GM18520 (cell line): ENCODE results near the gene C16orf74.

ENCODE experiments used
- ATAC-seq: cut with Tn5 transposase; IDR thresholded peaks from one replicate; pipeline ENCODE4 v1.9.1; 2021; ENCODE audit not compliant: unreplicated experiment

Gene C16orf74

DNA sequence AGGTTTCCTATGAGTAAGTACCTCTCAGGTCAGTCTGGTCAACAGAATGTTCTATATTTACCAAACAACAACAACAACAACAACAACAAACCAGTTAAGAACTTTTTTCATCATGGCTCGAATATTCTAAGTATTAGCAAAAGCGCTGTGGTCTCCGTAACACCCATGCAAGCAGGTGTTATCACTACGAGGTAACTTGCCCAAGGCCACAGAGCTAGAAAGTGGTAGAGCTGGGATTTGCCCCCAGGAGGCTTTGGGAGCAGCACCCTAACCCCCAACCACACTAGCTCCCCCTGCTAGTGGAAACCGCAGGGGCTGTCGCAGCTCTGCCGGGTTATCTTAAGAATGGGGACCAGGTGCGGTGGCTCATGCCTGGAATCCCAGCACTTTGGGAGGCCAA lies 23.9 kb upstream of the C16orf74 start:
- ATAC-seq = no peak

DNA sequence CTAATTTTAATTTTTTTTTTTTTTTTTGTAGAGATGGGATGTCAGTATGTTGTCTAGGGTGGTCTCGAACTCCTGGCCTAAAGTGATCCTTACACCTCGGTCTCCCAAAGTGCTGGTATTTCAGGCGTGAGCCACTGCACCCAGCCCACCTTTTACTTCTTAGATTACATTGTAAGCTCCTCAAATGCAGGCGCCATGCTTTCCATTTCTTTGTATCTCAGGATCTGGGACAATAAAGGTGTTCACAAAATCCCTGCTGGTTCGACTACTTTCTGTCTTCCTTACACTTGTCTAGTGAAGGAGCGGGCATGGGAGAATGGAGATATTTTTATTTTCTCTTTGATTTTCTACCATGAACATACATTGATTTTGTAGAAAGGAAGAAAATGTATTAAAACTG lies 23.2 kb upstream of the C16orf74 start:
- ATAC-seq = no peak

DNA sequence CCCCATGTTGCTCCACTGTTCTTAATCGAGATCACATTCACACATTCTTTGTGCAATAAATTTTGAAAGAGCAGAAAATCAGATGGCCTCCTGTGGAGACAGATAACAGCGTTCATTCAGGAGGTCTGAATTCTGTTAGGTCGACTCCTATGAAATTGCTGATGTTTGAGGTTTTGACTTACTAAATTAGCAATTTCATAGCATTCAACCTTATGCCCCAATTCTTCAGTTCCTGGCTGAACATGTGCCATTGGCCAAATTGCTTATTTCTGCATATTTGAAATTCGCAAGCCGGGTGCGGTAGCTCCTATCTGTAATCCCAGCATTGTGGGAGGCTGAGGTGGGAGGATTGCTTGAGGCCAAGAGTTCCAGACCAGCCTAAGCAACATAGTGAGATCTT lies 22.1 kb upstream of the C16orf74 start:
- no peak for ATAC-seq

DNA sequence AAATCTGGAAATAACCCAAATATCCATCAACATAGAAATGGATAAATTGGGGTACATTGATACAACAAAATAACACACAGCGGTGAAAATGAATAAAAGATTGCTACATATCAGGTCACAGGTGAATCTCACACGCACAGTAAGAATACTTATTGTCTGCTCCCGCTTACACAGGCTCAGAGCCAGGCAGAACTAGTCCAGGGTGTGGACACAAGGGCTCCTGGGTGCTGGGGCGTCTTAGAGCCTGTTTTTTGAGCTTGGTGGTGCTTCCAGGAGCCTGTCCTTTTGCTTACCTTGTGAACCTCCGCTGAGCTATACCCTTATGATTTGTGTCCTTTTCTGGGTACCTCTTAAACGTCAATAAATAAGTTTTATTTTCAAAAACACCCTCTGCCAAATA lies 19.8 kb upstream of the C16orf74 start:
- no peak for ATAC-seq

DNA sequence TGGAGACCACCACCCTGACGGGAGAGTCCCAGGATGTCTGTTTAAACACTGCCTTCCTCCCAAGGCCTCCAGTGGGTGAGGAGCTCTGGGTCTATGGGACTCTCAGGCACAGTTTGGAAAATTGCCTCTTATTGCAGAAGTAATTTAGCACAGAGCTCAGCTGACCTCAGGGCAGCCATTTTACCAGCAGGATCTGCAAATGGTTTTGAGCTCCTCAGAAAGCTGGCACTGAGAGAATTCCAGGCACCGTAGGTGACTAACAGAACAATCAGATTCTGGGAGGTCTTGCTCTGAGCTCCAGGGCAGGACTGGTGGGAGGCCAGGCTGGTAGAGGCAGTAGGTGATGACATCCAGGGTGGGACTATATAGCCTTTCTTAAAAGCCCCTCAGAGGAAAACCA lies 17.3 kb upstream of the C16orf74 start:
- no peak for ATAC-seq

DNA sequence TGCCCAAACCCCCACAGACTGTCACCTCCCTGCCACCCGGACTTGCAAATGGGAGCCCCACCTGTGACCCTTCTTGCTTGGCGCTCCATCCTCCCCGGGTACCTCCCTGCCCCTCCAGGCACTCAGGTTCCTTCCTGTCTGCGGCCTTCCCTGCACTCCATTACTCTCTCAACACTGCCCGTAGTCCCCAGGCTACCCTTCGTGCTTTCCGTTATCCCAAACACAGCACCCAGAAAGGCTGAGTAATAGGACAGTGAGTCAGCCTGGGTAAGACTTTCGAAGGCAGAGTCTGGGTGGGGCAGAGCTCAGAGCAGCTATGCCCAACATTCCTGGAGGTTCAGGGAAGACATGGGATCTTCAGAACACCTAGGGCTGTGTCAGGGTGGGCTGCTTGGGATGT lies 16.6 kb upstream of the C16orf74 start:
- no peak for ATAC-seq

DNA sequence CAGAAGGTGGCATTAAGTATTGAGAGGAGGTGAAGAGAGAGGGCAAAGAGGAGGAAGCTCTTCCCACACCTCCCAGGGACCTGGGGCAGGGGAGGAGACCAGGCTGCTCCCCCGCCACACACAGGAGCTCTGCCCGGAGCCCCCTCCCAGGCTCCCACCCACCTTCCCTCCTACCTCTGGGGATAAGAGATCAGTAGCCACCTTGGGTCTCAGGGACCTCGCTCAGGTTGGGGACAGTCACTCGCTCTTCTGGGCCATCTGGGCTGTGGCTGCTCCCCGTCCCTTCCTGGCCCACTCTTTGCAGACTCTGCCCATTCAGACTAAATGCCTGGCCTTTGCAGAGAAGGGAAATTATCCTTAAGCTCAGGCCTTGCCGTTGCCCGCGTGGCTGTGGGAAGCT lies 14.9 kb upstream of the C16orf74 start:
- ATAC-seq = no peak

- ATAC-seq = no peak
These were observed 14.3 kb upstream of the C16orf74 start for GRCh38 chr16:85765211-85765610.

GRCh38 chr16:85763616-85764015 lies 12.7 kb upstream of the C16orf74 start:
- ATAC-seq = no peak

- ATAC-seq = no peak
These were observed 12.1 kb upstream of the C16orf74 start for GRCh38 chr16:85762970-85763369.

DNA sequence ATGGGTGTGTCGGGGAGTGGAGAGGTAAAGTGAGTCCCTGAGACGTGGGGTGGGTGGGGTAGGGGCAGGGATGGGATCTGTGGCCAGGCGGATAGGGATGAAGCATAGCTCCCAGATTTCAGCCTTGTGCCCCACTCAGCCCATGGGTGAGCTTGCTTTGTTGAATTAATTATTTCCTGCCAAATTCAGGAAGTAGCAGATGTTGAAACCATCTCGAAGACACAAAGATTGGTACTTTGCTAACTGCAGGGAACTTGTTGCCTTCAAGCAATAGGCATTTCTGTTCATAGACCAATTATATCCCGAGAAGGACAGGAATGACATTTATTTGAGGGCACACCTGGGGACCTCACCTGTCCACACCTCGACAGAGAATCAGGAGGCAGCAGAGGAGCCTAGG lies 11.0 kb upstream of the C16orf74 start:
- no peak for ATAC-seq

DNA sequence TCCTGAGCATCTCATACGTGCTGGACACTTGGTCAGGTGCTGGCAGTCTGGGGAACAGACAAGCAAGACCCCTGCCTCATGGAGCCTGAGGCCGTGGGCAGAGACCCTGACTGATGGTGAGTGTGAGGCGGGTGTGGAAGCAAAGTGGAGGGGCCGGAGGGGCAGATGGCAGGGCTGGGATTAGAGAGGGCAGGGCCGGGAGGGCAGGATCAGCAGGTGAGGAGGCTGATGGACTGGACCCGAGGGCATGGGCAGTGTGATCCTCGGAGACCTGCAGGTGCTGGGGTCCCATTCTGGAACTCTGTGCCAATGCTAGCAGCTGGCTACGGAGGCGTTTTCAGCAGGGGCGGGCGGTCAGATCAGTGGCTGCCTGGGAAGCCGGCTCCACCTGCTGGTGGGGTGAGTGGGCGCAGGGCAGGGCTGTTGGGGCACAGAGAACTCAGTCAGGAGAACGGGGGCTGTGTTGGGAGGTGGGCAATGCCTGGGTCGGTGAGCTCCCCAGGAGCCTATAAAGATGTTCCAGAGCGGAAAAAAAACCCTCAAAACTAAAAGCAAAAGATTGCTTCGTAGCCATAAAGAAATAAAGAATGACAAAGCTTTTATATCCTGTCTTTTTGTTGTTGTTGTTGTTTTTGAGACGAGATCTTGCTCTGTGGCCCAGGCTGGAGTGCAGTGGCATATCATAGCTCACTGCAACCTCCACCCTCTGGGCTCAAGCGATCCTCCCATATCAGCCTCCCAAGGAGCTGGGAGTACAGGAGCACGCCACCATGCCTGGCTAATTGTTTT lies 8.9 kb upstream of the C16orf74 start:
- no peak for ATAC-seq

DNA sequence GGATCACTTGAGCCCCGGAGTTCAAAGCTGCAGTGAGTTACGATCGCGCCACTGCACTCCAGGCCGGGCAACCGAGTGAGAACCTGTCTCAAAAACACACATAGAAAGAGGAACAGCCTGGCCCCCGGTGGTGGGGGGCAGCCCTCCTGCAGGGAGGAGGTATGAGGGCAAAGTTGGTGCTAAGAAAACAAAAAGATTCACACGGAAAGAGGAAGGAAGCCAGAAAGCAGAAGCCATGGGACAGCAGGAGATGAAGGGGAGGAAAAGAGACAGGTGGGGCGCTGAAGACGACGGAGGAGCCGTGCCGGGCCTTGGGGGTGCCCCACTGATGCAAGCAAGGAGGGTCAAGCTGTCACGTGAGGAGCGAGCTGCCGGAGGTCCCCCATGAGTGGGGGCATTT lies 8.2 kb upstream of the C16orf74 start:
- ATAC-seq = no peak

GRCh38 chr16:85757341-85757822 lies 6.5 kb upstream of the C16orf74 start:
- peak; percentile 32 for ATAC-seq

DNA sequence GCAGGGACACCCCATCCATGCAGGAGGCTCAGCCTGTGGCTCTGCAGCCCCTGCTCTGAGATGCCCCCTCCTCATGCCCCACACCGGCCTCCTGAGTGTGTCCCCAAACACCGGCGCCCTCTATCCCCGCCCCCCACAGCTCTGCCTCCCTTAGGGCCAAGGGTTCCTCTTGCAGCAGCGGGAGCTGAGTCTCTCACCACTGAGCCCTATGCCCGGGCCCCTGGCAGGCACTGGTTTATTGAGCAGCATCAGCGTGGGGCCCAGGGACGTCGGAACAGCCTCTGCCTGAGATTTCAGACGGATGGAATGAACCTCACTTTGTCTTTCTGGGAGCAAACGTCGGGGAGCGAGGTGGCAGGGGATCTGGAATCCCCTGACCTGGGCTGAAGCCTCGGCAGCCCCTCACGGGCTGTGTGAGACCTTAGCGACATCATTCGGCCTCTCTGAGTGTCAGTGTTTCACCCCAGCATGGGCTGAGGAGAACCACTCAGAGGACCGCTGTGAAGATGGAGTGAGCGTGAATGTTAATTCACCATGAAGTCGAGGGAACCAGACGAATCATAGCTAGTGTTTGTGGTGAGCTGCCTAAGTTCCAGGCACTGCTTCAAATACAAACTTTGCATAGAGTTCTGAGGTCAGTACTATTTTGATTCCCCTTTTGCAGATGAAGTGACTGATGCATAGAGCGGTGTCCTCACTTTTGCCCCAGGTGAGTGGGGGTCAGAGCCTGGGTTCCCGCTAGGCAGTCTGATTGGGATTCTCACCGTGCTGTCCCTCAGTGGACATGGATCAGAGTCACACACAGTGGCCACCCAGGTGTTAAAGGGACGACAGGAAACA lies 5.3 kb upstream of the C16orf74 start:
- peak; percentile 47 for ATAC-seq

DNA sequence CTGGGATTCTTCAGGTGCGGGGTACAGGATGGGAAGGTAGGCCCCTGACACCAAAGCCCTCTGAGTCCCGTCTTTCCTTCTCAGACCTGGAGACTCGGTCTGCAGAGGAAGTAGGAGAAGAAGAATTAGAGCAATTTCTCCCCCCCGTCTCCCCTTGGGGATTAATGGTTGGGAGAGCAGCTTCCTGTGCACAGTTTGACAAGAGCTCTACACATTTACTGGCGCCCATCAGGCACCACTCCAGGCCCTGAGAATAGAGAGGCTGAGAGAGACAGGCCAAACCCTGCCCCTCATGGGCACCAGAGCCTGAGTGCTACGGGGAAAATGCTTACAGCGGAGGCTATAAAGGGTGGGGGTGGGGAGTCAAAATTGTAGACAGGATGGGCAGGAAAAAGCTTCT lies 3.5 kb upstream of the C16orf74 start:
- ATAC-seq = no peak

GRCh38 chr16:85753976-85754375 lies 3.1 kb upstream of the C16orf74 start:
- ATAC-seq = no peak

- no peak for ATAC-seq
These were observed 2.7 kb upstream of the C16orf74 start for GRCh38 chr16:85753559-85753958.

- no peak for ATAC-seq
These were observed 1.9 kb upstream of the C16orf74 start for GRCh38 chr16:85752511-85753420.

GRCh38 chr16:85751698-85752501 lies 1.0 kb upstream of the C16orf74 start:
- no peak for ATAC-seq
